Esophagus squamous epithelium (tissue), 4 donors: ENCODE results near the gene MST1R.

Experiments
- POLR2A ChIP-seq, 4 donors: fragments of 450-650 bp; IDR thresholded peaks; one replicate each; pipeline ENCODE4 v1.6.1; 2017; ENCODE audit warnings: antibody characterized with exemption in 4 of 4, mild to moderate bottlenecking in 4 of 4, moderate library complexity in 3 of 4
- TF ChIP-seq, protein P1 (sequence below), 6 experiments: fragments of 450-650 bp in 4 of 6; fragments of 200-600 bp in 2 of 6; sonication (generic) in 2 of 6; IDR thresholded peaks; one replicate each; pipeline ENCODE4 v1.5.1; 2016 to 2019; ENCODE audit warnings: antibody characterized with exemption in 6 of 6, mild to moderate bottlenecking in 4 of 6, moderate library complexity in 4 of 6

DNA sequence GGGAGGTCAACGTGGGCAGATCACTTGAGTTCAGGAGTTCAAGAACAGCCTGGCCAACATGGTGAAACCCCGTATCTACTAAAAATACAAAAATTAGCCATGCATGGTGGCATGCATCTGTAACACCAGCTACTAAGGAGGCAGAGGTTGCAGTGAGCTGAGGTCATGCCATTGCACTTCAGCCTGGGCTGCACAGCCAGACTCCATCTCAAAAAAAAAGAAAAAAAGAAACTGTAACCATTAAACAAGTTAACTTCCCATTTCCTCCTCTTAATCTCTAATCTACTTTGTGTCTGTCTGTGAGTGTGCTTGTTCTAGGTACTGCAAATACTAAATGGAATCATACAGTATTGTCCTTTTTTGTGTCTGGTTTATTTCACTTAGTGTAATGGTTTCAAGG is 39.0 kb upstream of the MST1R start:
- TF ChIP-seq, protein P1, sequence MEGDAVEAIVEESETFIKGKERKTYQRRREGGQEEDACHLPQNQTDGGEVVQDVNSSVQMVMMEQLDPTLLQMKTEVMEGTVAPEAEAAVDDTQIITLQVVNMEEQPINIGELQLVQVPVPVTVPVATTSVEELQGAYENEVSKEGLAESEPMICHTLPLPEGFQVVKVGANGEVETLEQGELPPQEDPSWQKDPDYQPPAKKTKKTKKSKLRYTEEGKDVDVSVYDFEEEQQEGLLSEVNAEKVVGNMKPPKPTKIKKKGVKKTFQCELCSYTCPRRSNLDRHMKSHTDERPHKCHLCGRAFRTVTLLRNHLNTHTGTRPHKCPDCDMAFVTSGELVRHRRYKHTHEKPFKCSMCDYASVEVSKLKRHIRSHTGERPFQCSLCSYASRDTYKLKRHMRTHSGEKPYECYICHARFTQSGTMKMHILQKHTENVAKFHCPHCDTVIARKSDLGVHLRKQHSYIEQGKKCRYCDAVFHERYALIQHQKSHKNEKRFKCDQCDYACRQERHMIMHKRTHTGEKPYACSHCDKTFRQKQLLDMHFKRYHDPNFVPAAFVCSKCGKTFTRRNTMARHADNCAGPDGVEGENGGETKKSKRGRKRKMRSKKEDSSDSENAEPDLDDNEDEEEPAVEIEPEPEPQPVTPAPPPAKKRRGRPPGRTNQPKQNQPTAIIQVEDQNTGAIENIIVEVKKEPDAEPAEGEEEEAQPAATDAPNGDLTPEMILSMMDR (IDR thresholded peaks at IDR 0.05): no peak
- TF ChIP-seq POLR2A (IDR thresholded peaks at IDR 0.05): no peak
